HepG2 (cell line): Measurements from ENCODE around the gene FITM1. TPM values are rescaled to one million over a fixed set of nuclear protein-coding genes. Genes with fewer than 3 reads are reported as not detected.

Experiments used
- SAFB2 ChIP-seq: sonication (generic); formaldehyde crosslinking; IDR thresholded peaks from 2 replicates; pipeline ENCODE4 v1.5.1; 2020; ENCODE audit warnings: missing genetic modification reagents, low read depth, mild to moderate bottlenecking, borderline replicate concordance
- SNRNP70 ChIP-seq: fragments of 200-400 bp; formaldehyde crosslinking; IDR thresholded peaks from 2 replicates; pipeline ENCODE4 v1.6.1; 2017; ENCODE audit warnings: mild to moderate bottlenecking, low read depth, low read length, moderate library complexity
- THYN1 ChIP-seq: sonication (generic); formaldehyde crosslinking; IDR thresholded peaks from 2 replicates; pipeline ENCODE4 v1.8.1; 2023; ENCODE audit warnings: low read depth, mild to moderate bottlenecking, moderate library complexity, missing genetic modification reagents, borderline replicate concordance
- ZKSCAN1 ChIP-seq: fragments of 150-350 bp; IDR thresholded peaks from 2 replicates; pipeline ENCODE4 v1.6.1; 2014; ENCODE audit warnings: low read length
- ZNF30 ChIP-seq: sonication (generic); formaldehyde crosslinking; IDR thresholded peaks from 2 replicates; pipeline ENCODE4 v1.5.0; 2020; ENCODE audit warnings: mild to moderate bottlenecking, missing genetic modification reagents
- ZNF598 ChIP-seq: sonication (generic); formaldehyde crosslinking; IDR thresholded peaks from 2 replicates; pipeline ENCODE4 v1.5.1; 2020; ENCODE audit warnings: mild to moderate bottlenecking, missing genetic modification reagents, borderline replicate concordance
- ZNF605 ChIP-seq: sonication (generic); formaldehyde crosslinking; IDR thresholded peaks from 2 replicates; pipeline ENCODE4 v1.8.0; 2022; ENCODE audit warnings: mild to moderate bottlenecking, missing genetic modification reagents
- ZNF672 ChIP-seq: sonication (generic); formaldehyde crosslinking; IDR thresholded peaks from 2 replicates; pipeline ENCODE4 v1.8.1; 2022; ENCODE audit warnings: missing genetic modification reagents
- ZSCAN5A ChIP-seq: sonication (generic); formaldehyde crosslinking; IDR thresholded peaks from 2 replicates; pipeline ENCODE4 v1.8.0; 2022; ENCODE audit warnings: mild to moderate bottlenecking, missing genetic modification reagents, borderline replicate concordance
- ZSCAN9 ChIP-seq: IDR thresholded peaks from 2 replicates; pipeline ENCODE4 v1.6.1; 2016; ENCODE audit warnings: borderline replicate concordance
- polyA plus RNA-seq, 8 experiments: library from polyadenylated mRNA; depleted of rRNA in 3 of 8; stranded (reverse) in 7 of 8; unstranded in 1 of 8; fragments of >200 nt; fragmentation: Illumina TruSeq in 4 of 8; extraction: Trizol in 4 of 8; gene quantifications; 2 replicates each; pipeline versions ENCODE4 v1.2.1 to v1.2.3, GENCODE V29; 2011 to 2016; ENCODE audit warnings: low read depth in 4 of 8, missing spikeins in 1 of 8, mixed read lengths in 1 of 8; ENCODE audit not compliant: insufficient read depth in 1 of 8
- total RNA-seq, 5 experiments: library from RNA; depleted of rRNA; stranded (reverse); fragments of >200 nt; fragmentation: Illumina TruSeq; extraction: Trizol; gene quantifications; 2 replicates each; pipeline ENCODE4 v1.2.3, GENCODE V29; 2016; ENCODE audit warnings: low read depth in 1 of 5
- TF ChIP-seq, protein P1 (sequence below), 2 experiments: IDR thresholded peaks; 2 replicates each; pipeline ENCODE4 v1.6.1; 2011 to 2012; ENCODE audit warnings: low read length in 2 of 2, borderline replicate concordance in 1 of 2, low read depth in 1 of 2, mild to moderate bottlenecking in 1 of 2, moderate library complexity in 1 of 2
- TF ChIP-seq, protein P2 (sequence below): sonication (generic); formaldehyde crosslinking; IDR thresholded peaks from 2 replicates; pipeline ENCODE4 v1.4.0; 2020; ENCODE audit warnings: missing genetic modification reagents
- TF ChIP-seq, protein P3 (sequence below): sonication (generic); formaldehyde crosslinking; IDR thresholded peaks from 2 replicates; pipeline ENCODE4 v1.4.0; 2020; ENCODE audit warnings: missing genetic modification reagents
- TF ChIP-seq, protein P4 (sequence below), 2 experiments: sonication (generic) in 1 of 2; formaldehyde crosslinking in 1 of 2; IDR thresholded peaks; 2 replicates each; pipeline versions ENCODE4 v1.6.1 to v1.9.0; 2014 to 2022; ENCODE audit warnings: antibody characterized with exemption in 1 of 2, borderline replicate concordance in 1 of 2, inconsistent platforms in 1 of 2, low read depth in 1 of 2, missing genetic modification reagents in 1 of 2

Gene FITM1
- total and polyA plus RNA-seq, 2 of the 13 experiments (the other 11 are each of a cell fraction or from before 2014, with no cell fraction given) = 2.7 to 5.8 TPM

GRCh38 chr14:24141097-24141880 is 10.8 kb downstream of the FITM1 start, which contains the start of gene EMC9 (continued):
- TF ChIP-seq, protein P1, sequence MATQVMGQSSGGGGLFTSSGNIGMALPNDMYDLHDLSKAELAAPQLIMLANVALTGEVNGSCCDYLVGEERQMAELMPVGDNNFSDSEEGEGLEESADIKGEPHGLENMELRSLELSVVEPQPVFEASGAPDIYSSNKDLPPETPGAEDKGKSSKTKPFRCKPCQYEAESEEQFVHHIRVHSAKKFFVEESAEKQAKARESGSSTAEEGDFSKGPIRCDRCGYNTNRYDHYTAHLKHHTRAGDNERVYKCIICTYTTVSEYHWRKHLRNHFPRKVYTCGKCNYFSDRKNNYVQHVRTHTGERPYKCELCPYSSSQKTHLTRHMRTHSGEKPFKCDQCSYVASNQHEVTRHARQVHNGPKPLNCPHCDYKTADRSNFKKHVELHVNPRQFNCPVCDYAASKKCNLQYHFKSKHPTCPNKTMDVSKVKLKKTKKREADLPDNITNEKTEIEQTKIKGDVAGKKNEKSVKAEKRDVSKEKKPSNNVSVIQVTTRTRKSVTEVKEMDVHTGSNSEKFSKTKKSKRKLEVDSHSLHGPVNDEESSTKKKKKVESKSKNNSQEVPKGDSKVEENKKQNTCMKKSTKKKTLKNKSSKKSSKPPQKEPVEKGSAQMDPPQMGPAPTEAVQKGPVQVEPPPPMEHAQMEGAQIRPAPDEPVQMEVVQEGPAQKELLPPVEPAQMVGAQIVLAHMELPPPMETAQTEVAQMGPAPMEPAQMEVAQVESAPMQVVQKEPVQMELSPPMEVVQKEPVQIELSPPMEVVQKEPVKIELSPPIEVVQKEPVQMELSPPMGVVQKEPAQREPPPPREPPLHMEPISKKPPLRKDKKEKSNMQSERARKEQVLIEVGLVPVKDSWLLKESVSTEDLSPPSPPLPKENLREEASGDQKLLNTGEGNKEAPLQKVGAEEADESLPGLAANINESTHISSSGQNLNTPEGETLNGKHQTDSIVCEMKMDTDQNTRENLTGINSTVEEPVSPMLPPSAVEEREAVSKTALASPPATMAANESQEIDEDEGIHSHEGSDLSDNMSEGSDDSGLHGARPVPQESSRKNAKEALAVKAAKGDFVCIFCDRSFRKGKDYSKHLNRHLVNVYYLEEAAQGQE (IDR thresholded peaks at IDR 0.05; ENCODE audit: borderline replicate concordance in 1 of 2, low read depth in 1 of 2, low read length in 2 of 2) = peak in 1 of 2 experiments; percentile 56; a peak in 2 of 4 replicates
- TF ChIP-seq ZNF30 (CRISPR knock-in tag) (no peak), SNRNP70 (no peak), SAFB2 (CRISPR knock-in tag) (peak; percentile 99), ZSCAN5A (CRISPR knock-in tag) (peak; percentile 74), ZNF672 (CRISPR knock-in tag) (no peak), ZKSCAN1 (peak; percentile 26), ZNF605 (CRISPR knock-in tag) (no peak), ZNF598 (CRISPR knock-in tag) (peak; percentile 90), ZSCAN9 (CRISPR knock-in tag) (peak; percentile 69; the same call in 1 of the 2 replicates), THYN1 (CRISPR knock-in tag) (peak; percentile 97)
- TF ChIP-seq, protein P2, sequence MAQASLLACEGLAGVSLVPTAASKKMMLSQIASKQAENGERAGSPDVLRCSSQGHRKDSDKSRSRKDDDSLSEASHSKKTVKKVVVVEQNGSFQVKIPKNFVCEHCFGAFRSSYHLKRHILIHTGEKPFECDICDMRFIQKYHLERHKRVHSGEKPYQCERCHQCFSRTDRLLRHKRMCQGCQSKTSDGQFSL (CRISPR knock-in tag) = peak; percentile 91
- TF ChIP-seq, protein P3, sequence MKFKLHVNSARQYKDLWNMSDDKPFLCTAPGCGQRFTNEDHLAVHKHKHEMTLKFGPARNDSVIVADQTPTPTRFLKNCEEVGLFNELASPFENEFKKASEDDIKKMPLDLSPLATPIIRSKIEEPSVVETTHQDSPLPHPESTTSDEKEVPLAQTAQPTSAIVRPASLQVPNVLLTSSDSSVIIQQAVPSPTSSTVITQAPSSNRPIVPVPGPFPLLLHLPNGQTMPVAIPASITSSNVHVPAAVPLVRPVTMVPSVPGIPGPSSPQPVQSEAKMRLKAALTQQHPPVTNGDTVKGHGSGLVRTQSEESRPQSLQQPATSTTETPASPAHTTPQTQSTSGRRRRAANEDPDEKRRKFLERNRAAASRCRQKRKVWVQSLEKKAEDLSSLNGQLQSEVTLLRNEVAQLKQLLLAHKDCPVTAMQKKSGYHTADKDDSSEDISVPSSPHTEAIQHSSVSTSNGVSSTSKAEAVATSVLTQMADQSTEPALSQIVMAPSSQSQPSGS (CRISPR knock-in tag) = peak; percentile 84
- TF ChIP-seq, protein P4, sequence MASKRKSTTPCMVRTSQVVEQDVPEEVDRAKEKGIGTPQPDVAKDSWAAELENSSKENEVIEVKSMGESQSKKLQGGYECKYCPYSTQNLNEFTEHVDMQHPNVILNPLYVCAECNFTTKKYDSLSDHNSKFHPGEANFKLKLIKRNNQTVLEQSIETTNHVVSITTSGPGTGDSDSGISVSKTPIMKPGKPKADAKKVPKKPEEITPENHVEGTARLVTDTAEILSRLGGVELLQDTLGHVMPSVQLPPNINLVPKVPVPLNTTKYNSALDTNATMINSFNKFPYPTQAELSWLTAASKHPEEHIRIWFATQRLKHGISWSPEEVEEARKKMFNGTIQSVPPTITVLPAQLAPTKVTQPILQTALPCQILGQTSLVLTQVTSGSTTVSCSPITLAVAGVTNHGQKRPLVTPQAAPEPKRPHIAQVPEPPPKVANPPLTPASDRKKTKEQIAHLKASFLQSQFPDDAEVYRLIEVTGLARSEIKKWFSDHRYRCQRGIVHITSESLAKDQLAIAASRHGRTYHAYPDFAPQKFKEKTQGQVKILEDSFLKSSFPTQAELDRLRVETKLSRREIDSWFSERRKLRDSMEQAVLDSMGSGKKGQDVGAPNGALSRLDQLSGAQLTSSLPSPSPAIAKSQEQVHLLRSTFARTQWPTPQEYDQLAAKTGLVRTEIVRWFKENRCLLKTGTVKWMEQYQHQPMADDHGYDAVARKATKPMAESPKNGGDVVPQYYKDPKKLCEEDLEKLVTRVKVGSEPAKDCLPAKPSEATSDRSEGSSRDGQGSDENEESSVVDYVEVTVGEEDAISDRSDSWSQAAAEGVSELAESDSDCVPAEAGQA (IDR thresholded peaks at IDR 0.05; ENCODE audit: low read depth) = peak; percentile 31
- TF ChIP-seq, protein P4 (CRISPR knock-in tag; IDR thresholded peaks at IDR 0.05; ENCODE audit: borderline replicate concordance) = no peak
